A204.1 (cell line): Measurements from ENCODE around the gene DOCK2.
"Not testable (repeated sequence)": the region's sequence is repeated elsewhere in the genome, so short reads cannot be mapped to it uniquely, and the experiment has no call there.

Source experiments
- FAIRE-seq: peaks from 2 replicates; lab custom pipeline; 2012; peaks lifted over from hg19 to GRCh38; lab: Jason Lieb, UNC

DOCK2 gene

DNA sequence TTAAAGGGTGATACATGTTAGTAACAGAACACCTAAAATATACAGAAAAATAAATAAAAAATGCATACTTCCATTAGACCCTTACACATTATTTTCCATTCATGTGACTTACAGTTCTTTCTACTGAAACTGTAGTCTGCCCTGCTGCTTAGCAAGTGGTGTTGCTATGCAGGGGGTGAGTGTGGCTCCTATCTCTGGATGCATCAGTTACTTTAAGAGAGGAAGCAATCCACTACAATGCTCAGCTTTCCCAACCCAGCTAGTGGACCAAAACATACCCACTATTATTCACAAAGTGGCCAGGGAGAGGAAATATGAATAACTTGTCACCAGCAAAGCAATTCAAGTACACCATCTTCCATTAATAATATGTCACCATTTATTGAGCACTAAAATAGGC, 121.8 kb downstream of the DOCK2 start:
- no peak for FAIRE-seq

DNA sequence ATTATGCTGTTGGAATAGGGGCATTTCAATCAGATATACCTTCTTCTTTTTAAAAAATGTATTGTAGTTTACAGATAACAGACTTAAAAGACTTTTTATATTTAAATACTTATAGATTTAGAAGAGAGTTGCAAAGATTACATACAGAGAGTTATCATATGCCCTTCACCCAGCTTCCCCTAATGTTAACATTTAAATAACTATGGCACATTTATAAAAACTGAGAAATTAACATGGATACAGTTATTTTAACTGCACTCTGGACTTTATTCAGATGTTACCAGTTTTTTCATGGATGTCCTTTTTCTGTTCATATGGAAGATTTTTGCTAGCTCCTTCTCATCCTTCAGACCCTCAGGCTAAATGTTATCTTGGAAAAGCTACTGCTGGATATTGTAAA, 123.2 kb downstream of the DOCK2 start:
- no peak for FAIRE-seq

DNA sequence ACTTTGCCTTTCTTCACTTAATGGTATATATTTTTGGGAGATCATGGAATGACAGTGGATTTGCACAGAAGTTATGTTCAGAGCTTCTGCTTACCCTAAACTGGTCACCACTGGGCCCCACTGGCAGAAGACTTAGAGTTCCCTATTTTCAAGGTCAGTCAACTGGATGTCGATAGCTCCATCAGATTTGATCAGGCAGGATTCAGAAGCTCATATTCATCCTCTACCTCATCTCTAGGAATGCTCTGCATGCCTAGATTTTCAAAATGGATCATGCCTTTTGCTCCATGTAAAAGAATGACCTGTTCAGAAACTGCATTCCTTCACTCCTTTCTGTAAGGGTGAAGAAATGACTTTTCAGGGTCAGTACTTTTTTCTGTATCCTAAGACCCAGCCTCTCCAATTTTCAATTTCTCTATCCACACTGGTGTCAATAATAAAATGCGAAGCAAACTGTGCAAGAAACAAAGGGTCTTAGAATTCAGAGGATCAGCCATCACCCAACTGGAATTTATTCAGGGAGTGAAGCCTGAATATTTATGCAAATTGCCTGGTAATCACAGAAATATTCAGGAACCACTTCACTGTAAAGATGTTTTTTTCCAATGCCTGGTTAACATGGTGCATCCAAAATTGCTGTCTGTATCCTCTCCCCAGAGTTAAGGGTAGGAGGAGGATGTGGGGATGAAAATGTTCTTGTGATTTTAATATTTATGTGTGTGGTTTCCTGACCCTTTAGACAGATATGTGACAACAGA, 125.4 kb downstream of the DOCK2 start:
- FAIRE-seq = no peak

DNA sequence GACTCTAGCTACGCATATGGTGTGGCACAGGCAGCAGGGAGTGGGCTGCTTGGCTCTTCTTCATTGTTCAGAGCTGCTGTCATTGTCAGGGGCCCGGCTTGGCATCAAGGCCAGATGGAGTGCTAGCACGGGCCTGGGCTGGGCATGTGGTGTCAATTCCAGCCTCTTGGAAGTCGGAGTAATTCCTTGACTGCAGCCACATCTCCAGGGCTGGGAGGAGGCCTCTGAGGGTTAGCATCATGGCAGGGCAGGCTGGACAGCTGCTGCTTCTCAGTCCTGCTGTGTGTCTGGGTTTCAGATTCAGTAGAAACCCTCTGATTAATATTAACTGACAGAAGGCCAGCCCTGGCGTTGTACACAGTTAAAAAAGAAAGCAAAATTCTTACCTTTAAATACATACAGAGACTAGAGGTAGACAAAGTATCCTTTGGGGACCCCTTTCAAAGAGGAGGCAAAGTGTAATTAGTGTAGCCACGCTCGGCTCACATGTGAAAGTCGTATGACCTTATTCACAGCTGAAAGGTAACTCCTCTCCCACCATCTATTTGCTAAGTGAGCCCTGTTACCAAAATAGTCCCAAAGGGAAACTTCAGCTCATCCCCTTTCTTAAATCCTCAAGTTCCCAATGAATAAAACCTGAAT, 126.4 kb downstream of the DOCK2 start:
- FAIRE-seq = no peak

DNA sequence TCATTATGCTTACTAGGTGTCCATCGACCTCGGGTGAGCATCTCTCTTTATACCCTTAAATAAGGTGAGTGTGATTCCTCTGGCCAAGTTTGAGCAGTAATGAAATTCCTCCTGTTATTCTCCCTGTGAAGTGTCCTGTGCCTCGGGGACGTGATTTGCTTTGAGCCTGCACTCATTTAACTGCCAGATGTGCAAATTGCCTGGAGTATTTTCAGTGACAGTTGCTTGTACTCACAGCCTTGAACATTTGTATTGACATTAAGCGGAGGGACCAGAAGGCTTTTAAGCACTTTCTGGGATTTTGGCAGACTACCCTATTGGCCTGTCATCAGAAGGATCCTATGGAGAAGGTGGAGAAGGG, 126.9 kb downstream of the DOCK2 start:
- FAIRE-seq = no peak

DNA sequence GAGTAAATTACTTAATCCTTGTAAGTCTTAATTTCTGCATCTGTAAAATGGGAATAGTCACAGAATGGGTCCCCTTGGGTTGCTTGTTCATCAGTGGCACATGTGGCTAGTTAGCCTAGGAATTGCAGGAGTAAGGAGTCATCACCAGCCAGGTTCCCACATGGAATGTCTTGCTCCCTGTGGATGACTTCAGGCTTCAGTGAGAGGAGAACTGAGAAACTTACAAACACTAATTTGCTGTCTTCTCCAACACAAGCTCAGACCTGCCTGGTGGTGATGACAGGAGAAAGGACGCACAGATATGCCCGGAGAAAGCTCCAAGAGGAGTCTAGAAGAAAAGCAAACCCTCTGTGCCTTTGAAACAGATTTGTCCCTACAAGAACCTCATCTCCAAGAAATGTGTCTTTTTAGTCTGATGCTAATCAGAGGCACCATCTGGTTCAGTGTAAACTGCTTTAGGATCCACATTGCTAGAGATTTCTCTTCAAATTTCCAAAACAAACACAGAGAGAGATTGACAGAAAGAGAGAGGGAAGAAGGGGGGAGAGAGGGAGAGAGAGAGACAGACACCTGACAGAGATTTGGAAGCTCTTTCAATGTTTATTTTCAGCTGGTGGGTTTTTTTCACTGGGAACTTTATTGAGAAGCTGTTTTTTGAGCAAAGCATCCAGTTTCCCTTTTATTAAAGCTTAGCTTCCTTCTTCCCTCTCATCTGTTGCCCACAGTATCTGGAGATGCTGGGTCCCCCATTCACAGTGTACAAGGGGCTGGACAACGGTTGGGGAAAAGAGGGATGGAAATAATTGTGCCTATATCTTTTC, 128.3 kb downstream of the DOCK2 start:
- no peak for FAIRE-seq

DNA sequence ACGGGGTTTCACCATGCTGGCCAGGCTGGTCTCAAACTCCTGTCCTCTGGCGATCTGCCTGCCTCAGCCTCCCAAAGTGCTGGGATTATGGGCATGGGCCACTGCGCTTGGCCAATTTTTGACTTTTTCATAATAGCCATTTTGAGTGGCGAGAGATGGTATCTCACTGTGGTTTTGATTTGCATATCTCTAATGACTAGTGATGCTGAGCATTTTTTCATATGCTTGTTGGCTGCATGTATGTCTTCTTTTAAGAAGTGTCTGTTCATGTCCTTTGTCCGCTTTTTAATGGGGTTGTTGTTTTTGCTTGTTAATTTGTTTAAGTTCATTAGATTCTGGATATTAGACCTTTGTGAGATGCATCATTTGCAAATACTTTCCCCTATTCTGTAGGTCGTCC, 129.9 kb downstream of the DOCK2 start:
- FAIRE-seq = not testable (repeated sequence)

DNA sequence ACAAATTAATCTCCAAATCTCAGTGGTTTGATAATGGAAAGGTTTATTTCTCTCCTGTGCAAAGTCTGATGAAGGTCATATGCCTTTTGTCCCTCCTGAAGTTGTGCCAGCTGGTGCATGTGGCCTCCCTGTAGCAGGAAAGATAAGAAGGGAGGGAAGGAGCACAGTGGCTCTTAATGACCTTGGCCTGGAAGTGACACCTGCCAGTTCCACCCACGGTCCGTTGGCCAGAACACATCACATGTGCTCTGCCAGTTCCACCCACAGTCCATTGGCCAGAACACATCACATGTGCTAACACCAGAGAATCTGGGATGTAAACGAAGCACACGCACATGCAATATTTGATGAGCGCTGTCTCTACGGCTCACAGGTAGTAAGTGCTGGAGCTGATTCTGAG, 130.9 kb downstream of the DOCK2 start:
- FAIRE-seq = no peak

DNA sequence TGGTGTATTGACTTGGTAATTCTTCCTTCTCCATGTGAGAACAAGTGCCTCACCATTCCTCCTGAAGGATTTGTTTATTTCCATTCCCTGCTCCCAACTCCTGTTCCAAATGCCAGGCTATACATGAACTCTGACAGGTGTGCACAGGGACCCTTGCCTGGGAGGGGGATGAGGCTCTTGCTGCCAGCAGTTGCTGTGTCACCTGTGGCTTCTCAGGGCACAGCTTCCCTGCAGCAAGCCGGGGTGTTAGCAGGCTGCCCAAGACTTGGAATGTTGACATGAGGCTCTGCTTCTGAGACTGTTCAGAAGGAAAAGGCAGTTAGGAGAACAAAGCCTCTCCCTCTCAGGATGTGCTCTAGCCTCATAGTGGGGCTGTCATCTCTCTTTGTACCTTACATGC, 131.3 kb downstream of the DOCK2 start:
- FAIRE-seq = no peak

DNA sequence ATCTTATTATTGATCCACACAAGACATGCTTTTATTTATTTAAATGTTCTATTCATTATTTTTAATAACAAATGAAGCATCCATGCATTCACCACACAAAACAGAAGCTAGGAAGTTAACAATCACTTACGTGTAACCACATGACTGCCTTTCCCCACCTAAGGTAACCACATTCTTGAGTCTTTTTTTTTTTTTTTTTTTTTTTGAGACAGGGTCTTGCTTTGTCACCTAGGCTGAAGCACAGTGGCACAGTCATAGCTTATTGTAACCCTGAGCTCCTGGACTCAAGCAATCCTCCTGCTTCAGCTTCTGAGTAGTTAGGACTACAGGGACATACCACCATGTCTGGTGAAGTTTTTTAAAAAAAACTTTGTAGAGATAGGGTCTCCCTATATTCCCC, 133.0 kb downstream of the DOCK2 start:
- no peak for FAIRE-seq

DNA sequence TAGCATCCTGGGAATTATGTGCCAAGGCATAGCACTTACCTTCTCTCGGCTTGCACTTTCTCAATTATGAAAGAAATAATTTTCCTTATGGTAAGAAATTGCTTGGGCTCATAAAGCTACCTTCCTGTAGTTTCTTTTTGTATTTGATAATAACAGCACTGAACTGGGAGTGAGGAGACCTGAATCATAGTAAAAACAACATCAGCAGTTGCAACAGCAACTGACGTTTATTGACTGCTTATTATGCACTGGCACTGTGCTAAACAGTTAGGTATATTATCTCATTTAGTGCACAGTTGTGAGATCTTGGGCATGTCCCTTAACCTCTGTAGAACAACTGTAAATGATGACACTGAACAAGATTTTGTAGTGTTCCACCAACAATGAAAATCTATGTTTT, 135.2 kb downstream of the DOCK2 start:
- no peak for FAIRE-seq

DNA sequence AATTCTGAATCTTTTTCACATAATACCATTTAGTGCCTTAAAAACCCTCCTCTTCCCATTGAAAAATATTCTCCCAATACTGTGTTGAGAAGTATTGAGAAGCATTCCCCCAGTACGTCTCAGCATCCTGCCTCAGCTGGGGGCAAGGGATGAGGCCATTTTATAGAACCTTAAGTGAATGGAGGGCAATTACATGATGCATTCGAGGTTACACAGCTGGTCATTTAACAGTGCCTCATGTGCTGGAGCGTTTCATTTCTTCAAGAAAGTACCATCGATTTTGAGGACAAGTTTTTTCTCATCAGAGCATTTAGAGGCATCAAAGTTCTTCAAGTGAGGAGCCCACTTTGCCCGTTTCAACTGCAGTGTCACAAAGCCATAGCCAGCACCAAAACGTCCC, 135.6 kb downstream of the DOCK2 start:
- no peak for FAIRE-seq

DNA sequence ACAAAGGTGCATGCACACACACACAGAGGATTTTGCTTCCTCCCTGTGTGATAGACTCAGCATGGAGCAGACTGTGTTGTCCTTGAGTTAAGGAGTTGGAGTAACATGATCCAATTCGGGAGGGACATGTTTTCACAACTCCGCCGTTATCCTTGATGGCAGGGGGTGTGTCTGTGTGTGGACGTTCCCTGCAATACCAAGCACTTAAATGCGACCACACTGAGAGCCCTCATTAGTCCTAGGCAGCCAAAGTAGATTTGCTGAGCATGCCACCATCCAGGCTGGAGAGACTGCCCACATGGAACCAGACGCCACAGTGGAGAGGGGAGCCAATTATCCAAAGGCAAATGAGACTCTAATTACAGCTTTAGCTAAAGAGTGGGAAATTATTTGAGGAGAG, 140.1 kb downstream of the DOCK2 start:
- FAIRE-seq = no peak

DNA sequence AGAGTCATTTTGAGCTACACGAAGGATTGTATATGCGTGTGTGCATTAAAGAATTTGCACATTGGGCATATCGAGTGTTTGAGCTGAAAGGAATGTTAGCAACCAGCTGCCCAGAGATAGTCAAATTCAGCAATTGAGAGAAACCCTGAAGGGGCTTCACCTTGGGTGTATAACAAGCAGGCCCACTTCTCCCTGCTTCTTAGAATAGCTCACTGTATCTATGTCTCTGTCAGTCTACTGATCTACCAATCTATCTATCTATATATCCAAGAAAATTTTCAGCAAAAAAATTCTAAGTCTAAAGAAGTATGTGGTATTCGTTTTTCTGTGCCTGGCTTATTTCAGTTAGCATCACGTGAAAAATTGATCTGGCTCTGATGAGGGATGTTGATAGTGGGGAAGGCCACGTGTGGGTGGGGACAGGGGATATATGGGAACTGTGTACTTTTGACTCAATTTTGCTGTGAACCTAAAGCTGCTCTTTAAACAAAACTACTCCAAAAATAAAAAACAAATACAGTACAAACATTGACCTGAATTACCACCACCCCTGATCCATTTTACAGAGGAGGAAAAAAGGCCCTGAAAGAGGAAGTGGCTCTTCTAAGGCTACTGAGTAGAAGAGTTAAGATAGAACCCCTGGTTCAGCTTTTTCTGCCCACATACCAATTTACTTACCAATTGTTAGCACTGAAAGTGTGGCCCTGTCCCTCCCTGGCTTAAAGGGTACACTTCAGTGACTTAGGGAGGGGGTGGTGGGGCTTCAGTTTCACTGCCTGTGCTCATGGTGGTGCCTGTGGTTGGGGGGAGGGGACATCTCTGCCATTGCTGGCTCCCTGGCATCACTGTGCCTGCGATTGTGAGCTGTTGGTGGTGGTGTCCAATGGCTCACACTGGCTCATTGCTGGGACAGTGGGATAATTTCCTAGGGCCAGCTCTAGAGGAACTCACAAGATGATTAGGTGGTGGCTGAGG, 141.8 kb downstream of the DOCK2 start:
- FAIRE-seq = no peak

DNA sequence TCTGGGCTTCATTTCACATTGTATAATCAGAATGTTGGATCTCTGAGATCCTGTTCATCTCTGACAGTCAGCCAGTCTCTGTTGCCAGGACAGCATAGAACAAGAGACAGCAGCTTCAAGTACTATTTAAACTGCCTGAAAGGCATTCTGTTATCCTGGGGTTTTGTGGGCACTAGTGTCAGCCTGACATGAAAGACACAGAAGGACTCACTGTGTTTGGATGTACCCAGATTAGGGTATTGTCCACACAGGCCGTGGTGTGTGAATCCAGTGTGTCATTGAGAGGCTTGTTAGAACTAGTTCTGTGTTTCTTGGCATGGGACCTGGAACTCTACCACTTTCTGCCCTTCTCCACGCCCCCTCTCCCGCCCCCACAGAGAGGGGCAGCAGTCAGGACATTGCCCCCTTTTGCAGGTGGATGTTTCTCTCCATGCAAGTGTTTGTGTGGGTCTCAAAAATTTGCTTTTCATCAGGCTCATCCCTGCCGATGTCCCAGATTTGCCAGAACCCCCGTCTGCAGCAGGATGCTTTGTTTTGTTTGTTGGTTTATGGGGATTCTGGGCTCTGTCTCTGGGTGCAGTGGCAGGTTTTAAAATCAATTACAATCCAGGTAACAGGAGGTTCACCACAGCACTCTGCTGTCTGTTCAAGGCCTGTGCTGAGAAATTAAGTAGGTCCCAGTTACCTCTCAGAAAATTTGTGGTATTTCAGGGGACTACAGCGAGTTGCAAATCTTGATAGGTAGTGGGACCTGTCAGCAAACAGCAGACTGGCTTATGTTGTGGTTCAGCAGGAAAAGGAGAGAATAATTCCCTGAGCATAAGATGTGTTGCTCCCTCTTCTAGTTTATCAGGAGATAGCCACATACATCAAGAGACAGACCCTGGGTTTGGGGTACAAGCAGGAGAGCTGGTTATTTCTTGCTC, 144.6 kb downstream of the DOCK2 start:
- FAIRE-seq = no peak

DNA sequence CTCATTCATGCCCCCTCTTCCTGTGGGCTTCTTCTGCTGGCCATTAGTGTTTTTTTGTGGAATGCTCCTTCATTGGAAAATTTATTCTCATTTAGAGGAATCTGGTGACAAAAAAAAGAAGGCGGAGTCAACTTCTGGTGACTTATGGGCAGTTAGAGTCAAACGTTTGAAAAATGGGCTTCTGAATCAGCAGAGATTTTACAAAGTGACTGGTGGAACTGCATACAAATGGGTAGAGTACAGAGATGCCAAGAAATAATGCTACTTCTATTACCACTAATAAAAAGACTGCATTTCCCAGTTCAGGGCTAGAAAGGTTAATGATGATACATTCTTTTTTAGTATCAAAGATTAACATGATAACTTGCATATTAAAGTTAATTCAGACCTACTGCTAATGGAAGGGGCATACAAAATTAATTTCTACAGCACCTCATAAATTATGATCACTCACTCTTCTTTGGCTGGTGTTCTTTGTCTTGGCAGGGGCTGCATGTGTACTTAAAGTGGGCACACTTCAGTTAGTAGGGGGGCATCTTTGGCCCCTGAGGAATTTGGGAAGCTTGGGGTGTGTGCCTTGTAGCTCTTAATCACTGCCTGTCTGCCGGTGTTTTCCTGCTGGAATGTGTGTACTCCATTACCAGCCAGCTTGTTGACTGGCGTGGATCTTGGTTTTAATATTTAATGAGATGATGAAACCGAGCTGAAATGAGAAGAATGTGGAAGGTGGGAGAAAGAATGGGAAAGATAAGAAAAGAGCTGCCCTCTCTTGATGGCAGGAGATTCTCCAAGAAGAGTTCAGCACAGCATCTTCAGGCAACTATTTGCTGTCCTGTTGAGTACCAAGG, 148.9 kb downstream of the DOCK2 start:
- FAIRE-seq = no peak

DNA sequence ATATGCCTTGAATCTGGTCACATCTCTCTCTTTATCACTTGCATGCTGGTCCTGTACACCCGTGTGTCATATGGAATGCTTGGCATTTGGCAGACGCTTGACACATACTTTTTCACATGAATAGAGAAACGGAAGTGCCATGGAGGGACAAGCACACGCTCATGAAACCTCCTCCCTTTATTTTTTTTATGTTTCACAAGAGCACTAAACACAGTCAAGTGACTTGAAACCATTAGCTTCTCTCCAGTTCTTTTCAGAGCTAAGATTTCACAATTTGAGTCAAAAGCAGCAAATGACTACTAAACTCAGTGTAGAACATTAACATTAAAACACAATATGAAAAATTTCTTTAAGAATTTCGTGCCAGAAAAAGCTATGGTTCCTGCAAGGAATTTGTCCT, 151.1 kb downstream of the DOCK2 start:
- no peak for FAIRE-seq

DNA sequence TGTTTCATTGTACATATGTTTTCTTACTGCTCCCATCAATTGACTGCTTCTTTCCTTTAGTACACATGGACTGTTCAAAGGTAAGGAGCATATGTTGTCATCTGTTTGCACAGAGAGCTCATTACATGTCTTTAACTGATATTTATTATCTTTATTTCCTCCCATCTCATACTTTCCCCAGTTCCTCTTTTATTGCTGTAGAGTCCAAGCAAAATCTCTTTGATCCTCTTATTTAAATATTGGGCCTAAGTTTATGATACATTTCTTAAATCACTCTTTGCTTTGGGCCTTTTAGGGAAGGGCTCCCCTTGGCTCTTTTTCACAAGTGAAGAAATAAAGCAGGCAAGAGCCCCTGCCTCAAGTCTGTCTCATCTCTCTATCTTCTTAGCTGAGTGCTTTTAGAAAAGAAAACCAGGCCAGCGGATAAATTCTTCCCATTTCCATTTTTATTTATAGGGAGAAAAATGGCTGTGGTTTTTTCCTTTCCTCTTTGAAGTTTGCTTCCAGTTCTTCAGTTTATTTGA, 152.4 kb downstream of the DOCK2 start:
- no peak for FAIRE-seq

DNA sequence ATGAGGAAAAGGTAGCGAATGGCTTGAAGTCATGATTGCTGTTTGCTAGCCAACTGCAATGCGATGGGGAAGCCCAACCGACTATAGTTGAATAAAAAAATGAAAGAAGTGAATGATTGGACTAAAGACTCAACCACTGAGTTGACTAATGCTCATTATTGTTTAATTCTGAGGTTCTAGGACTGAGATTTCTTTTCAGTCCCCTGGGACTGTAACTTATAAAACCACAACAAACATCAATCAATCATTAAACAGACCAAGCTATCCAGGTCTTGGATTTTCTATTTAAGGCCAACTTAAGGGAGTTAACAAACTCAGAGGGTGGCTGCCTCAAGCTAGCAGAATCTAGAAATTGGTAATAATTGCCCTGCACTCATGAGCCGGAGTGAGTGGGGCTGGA, 154.2 kb downstream of the DOCK2 start:
- no peak for FAIRE-seq

DNA sequence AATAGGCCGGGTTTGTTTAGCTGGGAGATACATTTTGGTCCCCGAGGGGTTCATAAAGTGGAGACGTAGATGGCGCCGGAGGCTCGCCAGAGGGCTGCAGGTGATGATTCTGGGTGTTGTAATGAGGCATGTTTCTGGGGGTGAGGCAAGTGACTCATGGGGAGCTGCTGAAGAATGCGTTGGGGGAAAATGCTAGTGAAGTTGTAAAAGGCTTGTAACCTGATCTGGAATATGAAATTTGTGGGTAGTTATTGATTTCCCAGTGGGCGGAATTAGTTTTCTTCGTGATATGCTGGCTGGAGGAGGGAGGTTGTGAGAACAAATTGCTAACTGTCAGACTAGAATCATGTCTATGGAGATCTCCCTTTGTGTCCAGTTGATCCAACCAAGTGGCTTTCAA, 158.3 kb downstream of the DOCK2 start:
- FAIRE-seq = no peak
